Left lobe of liver (tissue), 2 donors: ENCODE measurements around the gene RFPL3. TPM values are rescaled to one million over a fixed set of nuclear protein-coding genes. Genes with fewer than 3 reads are reported as not detected.
"Not testable (repeated sequence)": the region's sequence is repeated elsewhere in the genome, so short reads cannot be mapped to it uniquely, and the experiment has no call there.

ENCODE experiments used
- ATAC-seq: fragments of 200-7000 bp; cut with Tn5 transposase; one replicate; pipeline ENCODE4 v1.9.1; 2020; ENCODE audit warnings: mild to moderate bottlenecking, moderate library complexity
- DNase-seq: peaks from one replicate; pipeline ENCODE4 v3.0.0-alpha.2; 2020; ENCODE audit warnings: low spot score
- total RNA-seq: library from RNA; stranded (reverse); gene quantifications from one replicate; pipeline ENCODE4 v1.2.1, GENCODE V29; 2021
- donor health status: DM: no; HTN: no; CAD: no; lungs with moderate emphysema.
- donor health status: DM: no; HTN: yes; CAD: no.

Gene RFPL3
- total RNA-seq, 1 donor from 2014 or later: not detected

DNA sequence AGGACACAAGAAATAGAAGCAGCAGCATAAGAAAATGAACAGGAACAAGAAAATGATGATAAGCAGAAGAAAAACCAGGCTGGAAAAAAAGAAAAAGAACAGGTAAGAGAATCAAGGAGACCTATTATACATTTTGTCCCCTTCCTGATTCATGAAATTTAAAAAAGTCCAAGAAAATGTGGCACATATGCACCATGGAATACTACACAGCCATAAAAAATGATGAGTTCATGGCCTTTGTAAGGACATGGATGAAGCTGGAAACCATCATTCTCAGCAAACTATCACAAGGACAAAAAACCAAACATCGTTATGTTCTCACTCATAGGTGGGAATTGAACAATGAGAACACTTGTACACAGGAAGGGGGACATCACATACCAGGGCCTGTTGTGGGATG is 5.8 kb upstream of the RFPL3 start:
- not testable (repeated sequence) for DNase-seq, ATAC-seq

DNA sequence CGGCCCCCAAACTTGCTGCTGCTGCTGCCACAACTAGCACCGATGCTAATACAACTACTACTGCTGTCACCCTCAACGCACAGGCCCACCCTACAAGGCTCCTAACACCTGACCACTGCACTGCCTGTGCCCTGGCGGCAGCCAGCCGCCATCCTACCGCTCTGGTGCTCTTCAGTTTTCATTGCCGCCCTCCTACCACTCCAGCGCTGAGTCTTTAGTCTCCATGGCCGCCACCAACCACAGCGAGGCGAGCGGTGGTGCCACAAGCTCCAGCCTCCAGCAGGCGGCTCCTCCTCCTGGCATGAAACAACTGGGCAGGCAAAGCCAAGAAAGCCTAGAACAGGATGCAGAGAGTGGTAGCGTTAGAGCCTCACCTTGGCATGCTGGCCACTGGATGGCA is 5.0 kb upstream of the RFPL3 start:
- DNase-seq (no peak), ATAC-seq (no peak)

DNA sequence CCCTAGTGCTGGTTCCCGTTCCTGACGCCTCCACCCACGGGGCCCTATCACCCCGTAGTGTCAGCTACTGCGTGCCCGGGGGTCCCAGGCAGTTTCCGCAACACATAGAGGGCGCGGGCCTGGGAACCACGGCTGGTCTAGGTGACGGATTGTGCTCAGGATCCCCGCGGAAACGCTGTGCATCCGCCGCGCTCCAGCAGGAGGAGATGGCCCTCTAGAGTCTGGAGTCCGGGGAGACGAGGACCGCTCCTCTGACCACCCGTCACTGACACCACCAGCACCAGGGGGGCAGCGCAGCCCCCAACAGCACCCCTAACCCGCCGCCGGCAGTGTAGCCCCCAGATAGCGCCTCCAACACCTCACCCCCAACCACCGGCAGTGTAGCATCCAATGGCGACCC is 4.4 kb upstream of the RFPL3 start:
- ATAC-seq: no peak
- no peak for DNase-seq

DNA sequence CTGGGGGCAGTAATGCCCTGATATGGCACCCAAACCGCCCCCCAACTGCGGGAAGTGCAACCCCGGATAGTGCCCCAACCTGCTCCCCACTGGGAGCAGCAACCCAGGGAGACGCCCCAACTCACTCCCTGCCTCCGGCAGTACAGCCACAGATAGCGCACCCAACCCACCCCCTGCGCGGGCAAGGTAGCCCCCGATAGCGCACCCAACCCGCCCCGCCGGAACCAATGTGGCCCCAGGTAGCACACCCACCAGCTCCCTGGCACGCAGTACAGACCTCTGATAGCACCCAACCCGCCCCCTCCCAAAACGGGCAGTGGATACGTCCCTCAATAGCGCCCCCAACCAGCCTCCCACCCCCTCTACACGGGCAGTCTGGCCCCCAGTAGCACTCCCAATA is 3.8 kb upstream of the RFPL3 start:
- no peak for ATAC-seq
- DNase-seq: no peak

DNA sequence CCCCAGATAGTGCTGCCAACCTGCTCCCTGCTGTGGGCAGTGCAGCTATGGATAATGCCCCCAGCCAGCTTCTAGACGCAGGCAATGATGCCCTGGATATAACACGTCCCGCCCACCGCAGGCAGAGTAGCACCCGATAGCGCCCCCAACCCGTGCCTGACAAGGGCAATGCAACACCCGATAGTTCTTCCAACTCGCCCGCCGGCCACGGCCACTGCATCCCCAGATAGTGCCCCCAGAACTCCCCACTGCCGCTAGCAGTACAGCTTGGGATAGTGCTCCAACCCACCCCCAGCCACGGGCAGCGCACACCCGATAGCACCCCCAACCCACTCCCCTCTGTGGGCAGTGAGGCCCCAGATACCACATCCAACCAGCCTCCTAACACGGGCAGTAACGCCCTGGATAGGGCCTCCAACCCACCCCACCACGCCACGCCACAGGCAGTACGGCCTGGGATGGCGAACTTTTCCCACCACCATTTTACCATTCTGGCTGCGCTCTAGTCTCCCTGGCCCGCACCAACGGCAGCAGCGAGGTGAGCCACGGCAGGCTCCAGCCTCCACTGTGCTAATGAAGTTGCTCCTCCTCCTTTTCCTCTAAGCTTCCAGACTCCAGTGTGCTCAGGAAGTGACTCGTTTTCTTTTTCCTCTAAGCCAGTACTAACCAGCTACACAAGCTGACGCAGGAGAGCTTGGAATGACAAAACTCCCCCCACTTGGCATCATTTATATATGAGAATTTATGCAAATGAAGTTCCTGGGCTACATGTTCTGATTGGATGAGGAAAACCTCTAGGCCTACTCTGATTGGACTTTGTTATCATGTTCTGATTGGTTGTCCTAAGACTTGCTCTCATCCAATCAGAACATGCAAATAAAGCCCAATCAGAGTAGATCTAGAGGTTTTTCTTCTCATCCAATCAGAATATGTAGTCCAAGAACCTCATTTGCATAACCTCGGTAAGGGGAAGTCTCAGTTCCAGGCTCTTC is 3.0 kb upstream of the RFPL3 start:
- DNase-seq (no peak), ATAC-seq (peak; percentile 31)

DNA sequence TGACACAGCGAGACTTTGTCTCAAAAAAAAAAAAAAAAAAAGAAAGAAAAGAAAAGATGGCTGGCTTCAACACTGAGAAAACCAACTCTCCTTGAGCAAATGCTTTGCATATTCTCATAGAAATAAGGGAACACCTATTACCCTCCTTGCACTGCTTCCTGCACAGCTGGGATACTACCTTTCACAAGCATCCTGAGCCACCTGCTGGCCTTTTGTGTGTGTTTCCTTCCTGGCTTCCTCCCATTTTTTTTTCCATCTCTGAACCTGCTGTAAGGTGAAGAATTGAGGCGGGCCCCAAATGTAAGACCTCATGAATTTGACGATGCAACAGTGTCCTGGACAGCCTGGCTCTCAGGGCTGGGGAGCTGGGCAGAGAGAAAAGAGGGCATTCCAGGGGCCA is 1.9 kb upstream of the RFPL3 start:
- DNase-seq: no peak
- peak; percentile 47 for ATAC-seq

DNA sequence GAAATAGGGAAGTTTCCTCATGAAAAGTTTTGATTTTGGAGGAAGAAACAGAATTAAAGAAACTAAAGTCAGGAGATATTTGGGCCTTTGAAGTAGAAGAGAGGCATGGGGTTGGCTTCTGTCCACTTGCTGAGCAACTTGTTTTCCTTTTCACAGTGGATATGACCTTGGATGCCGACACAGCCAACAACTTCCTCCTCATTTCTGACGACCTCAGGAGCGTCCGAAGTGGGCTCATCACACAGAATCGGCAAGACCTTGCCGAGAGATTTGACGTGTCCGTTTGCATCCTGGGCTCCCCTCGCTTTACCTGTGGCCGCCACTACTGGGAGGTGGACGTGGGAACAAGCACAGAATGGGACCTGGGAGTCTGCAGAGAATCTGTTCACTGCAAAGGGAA is 2.4 kb downstream of the RFPL3 start:
- DNase-seq, ATAC-seq: not testable (repeated sequence)

DNA sequence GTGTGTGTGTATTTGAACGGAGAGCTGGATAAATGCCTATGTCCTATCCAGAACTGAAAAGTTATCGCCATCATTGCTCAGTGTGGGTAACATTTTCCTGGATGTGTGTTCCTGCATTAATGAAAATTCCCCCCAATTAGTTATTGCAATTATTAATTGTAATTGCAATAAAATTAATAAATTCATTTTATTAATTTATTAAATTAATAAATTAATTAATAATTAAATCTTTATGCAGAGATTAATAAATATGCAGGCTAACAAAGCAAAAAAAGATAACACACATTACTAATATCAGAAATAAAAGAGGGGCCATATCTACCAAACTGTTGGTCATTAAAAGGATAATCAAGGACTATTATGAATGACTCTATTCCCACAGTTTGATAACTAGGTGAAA is 3.6 kb downstream of the RFPL3 start:
- ATAC-seq: no peak
- DNase-seq: no peak

DNA sequence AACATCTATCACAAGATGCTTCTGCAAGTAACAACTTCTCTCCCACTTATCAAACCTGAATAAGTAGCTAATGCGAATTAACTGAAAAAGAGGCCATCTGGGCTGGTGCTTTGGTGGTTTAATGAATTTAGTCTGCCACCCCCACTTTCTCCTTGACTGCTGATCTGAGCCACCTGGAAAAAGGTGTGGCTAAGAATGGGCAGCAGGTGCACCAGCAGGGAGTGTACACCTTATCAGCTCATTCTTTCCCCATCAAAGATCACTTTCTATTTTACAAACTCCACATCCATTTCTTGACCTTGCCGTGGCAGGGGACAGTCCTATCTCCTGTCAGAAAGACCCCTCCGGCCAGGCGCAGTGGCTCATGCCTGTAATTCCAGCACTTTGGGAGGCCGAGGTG is 6.5 kb downstream of the RFPL3 start:
- ATAC-seq (no peak), DNase-seq (no peak)

DNA sequence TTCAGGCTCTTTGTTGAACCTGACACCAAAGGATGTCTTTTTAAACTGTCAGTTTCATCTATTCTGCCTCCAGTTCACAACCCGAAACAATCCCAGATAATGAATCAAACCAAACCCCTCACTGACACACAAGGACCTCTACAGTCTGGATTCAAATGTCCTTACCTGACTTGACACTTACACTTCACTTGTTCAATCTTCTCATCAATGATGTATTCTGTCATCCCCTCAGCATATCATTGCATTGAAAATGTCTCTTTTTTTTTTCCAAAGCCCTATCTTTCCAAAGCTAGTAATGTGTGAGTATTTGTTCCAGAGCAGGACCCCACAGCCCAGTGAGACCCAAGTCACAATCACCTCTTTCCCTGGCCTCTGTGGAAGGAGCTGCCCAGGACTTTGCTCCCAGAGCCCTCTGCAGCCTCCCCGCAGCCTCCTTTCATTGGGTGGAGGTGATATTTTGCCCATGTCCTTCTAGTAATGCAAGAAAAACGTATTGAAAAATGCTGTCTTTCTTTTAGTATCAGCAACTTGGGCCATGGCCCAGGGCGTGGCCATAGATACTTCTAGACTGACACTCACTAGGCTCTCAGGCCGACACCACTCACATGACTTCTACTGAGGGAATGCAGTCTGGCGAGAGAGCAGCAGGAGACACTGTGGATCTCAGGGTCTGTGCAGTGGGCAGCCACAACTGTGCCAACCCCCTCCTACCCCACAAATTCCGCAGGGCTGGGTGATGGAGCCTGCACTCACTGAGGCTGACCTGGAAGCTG is 18.2 kb downstream of the RFPL3 start:
- no peak for ATAC-seq
- DNase-seq: no peak

DNA sequence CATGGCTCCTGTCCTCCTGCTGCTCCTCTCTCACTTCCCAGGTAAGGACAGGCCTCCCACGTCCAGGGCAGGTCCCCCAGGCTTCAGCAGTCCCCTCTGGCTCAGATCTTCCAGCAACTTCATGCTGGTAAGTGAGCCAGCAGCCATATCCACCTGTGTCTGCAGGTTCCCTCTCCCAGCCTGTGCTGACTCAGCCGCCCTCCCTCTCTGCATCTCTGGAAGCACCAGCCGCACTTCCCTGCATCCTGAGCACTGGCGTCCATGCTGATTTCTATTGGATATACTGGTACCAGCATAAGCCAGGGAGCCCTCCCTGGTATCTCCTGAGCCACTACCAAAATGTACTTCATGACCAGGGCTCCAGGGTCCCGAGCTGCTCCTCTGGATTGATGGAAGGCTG is 19.0 kb downstream of the RFPL3 start:
- DNase-seq: no peak
- no peak for ATAC-seq

DNA sequence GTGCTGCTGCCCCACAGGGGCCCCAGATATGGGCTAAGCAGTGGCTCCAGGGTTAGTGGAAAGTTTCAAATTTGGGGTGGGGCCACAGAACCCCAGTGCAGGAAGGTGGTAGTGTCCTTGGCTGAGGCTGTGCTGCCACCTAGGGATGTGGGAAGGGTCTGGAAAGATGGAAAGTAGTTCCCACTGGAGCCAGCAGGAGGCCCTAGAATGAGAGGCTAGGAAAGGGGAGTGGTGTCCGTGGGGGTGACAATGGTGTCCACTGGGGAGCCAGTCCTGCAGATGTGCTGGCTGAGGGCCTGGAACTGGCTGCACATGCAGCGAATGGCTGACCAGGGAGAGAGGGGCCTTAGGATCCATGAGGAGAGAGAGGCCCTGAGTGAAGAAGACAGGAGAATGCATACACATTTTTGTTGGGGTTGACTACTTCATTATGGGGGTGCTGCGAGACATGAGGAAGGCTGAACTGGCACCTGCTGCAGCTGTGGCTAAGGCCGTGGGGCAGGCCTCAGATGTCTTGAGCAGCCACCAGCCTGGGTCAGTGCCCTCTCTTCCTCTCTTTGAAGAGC is 21.1 kb downstream of the RFPL3 start:
- ATAC-seq (peak; percentile 73), DNase-seq (no peak)

DNA sequence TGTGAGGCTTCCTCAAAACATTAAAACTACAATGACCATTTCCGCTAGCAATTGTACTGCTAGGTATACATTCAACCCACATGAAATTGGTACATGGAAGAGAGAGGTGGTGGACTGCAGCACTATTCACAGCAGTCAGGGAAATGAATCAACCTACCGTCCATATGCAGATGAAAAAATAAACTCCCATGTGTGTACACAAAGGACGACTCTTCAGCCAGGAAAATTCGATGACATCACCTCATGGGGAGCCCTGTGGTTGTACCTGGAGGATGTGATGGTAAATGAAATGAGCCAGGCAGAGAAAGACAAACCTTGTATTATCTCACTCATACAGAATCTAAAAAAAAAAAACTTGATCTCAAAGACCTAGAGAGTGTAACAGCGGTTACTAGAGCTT is 23.3 kb downstream of the RFPL3 start:
- no peak for ATAC-seq

DNA sequence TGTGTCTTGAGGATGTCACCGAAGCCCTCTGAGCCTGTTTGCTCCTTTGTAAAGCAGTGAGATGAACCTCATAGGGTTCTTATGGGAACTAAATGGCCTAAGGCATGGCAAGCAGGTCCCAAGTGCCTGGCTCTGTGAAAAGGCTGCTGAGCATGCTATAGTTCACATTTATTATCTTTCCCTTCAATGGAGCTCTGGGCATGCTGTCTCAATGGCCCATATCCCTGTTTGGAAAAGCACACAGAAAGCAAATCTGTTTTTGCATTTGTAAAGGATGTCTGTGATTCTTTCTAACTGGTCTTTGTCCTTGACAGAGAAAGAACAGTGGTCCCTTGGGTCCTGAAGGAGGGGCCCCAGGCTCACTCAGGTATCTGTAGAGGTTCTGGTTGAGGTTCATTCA is 28.0 kb downstream of the RFPL3 start:
- ATAC-seq (no peak), DNase-seq (no peak)

More for the DNA sequence above, 23.3 kb downstream of the RFPL3 start:
- no peak for DNase-seq

DNA sequence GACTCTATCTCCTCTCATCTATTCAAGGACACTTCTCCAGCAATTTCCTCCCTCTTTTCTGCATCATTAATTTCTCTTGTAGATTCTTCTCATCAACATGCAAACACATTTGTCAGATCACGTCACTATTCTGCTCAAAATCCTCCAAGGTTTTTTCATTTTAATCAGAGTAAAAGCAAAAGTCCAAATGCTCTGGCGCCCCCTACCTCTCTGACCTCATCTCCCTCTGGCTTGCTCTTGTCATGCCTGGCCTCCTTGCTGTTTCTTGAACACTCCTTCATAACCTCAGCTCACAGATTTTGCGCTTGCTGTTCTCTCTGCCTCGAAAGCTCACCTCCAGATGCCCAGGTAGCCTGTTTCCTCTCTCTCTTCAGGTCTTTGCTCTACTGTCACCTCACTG is 32.0 kb downstream of the RFPL3 start:
- no peak for DNase-seq
- ATAC-seq: peak; percentile 55

DNA sequence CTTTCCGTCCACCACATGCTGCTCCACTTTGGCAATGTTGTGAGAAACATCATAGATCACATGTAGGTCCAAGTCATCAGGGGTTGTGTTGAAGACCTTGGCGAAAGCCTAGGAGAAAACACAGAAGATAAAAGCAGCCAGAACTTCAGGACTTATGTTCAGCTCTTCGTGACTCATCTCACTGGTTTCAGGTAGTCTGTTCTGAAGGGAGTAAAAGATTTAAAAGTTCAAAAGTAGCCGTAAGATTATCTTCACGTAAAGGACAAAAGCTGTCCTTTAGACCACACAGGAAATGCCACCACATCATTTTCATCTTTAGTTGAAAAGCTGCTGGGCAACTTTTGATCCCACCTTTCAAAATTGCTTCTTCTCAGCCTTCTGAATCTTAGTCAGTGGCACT is 37.4 kb downstream of the RFPL3 start:
- ATAC-seq (no peak), DNase-seq (no peak)

DNA sequence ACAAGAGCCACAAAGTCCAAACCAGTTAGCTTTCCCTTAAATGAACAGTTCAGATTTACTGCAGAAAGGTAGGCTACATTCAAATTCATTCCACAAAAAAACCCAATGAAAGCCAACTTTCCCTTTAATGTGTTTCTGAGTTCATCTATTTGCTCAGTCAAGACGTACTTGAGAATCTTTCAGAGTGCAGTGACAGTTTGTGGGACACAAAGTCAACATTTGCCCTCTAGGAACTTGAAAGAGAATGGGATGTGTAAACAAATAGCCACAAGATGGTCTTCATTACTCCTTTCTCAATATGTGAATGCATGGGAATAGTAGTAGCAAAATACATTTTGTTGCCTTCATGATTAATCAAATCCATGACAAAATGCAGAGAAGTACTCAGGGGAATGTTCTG is 38.6 kb downstream of the RFPL3 start:
- no peak for DNase-seq

DNA sequence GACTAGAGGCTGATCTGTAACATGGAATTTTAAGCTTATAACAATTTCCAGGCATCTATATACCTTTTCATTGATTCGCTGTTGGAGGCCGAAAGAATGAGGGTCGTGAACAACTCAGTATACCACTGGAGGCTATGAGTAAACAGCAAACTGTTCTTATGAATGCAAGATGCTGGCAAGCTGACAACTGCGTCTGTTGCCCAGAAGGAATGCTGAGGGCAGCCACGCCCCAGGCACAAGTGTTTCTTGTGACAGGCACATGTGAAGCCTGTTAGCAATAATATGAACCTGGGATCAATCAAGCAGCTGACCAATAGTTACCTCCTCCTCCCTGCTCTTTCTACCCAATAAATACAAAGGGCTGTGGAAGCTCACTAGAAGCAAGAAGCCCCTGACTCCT is 39.1 kb downstream of the RFPL3 start:
- DNase-seq: no peak
- ATAC-seq: no peak

More for the DNA sequence above, 38.6 kb downstream of the RFPL3 start:
- ATAC-seq: no peak

DNA sequence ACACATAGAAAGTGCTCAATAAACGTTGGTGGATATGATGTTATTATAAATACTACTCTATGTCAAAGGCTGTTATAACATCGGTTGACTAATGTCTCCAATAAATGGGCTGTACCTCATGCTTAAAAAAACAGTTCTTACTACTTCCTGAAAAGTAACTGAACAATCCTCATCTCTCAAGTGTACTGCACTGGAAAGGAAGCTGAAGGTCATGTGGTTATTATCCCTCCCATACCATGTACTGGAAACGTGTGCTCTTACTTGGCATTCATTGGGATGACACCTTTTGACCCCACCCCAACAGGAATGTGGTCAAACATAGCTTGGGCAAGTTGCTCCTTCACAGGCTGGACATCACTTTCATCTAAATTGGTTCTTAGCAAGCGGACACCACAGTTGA is 43.8 kb downstream of the RFPL3 start:
- DNase-seq (no peak), ATAC-seq (no peak)

DNA sequence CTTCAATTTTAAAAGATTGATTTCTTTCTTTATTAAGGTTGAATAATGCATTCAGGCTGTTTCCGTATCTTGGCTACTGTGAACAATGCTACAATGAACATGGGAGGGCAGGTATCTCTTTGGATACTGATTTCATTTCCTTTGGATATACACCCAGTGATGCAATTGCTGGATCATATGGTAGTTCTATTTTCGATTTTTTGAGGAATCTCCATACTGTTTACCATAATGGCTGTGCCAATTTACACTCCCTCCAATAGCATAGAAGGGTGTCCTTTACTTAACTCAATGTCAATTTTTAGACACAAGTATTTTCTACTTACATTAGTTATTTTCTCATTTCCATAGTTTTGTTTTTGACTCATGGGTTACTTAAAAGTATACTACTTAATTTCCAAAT is 46.4 kb downstream of the RFPL3 start:
- DNase-seq: no peak
- ATAC-seq: no peak

DNA sequence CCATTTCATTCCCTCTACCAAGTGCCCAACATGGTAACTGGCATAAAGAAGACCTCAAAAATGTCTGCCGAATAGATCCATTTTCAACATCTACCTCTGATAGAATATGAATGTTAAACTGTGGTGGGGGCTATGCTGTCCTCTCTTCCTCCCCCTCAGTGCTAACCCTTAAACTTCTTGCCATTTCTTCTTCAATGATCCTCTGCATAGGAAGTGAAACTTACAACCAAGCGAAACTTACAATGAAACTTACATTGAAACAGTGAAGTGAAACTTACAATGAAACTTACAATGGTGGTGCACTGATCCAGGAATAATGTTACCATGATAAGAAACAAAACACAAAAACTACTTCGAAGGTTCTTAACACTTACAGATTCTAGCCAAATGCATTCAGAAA is 49.6 kb downstream of the RFPL3 start:
- DNase-seq (no peak), ATAC-seq (no peak)

DNA sequence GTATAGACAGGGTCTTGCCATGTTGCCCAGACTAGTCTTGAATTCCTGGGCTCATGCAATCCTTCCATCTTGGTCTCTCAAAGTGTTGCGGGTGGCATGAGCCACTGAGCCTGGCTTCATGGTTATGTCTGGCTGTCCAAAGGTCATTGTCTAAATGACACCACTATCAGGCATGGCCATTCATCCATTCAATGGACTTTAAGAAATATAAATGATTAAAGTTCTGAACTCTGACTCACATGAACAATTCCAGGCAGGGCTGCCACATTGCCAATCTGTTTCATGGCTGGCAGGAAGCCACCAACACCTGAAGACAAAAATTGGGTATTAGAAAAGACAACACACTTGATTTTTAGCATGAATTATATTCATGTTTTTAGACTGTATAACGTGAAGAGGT is 50.3 kb downstream of the RFPL3 start:
- DNase-seq: no peak
- no peak for ATAC-seq
